HG03521 (cell line): ENCODE data around the gene TNC.

Experiments
- ATAC-seq: cut with Tn5 transposase; IDR thresholded peaks from one replicate; pipeline ENCODE4 v1.9.1; 2021; ENCODE audit warnings: mild to moderate bottlenecking, moderate library complexity; ENCODE audit not compliant: unreplicated experiment

Gene TNC

DNA sequence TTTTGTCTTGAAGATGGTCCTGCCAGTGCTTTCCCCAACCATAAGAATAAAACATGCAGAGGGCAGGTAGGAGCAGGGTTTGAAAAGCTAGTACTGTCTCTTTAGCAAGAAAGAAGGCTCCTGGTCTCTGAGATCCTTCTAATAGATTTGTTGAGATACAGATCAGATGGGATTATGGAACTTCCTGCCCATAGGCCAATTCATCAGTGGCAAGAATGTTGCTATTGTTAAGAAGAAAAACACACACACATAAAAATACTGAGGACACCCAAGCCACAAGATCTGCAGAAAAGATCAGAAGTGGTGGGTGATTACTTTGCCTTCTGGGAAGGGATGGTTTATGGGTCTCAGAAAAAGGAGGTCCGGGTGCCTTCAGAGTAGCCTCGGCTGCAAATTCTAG is 59.8 kb downstream of the TNC start:
- no peak for ATAC-seq

DNA sequence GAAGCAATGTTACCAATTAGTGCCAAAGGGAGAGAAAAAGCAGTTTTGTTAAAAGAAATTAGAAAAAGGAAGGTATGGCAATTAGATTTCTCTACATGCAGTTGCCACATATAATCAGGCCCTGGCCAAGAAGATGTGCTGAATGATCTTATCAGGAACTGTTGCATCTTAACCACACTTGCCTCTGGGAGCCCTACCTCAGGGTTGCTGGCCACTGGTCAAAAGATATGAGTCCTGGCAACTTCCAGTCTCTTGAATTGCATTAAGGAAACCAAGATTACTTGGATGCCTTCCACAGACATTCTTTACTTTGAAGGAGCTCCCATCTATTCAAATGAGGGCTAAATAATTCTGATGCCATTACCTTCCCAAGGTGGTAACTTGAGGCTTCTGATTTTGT is 60.4 kb downstream of the TNC start:
- ATAC-seq: no peak

DNA sequence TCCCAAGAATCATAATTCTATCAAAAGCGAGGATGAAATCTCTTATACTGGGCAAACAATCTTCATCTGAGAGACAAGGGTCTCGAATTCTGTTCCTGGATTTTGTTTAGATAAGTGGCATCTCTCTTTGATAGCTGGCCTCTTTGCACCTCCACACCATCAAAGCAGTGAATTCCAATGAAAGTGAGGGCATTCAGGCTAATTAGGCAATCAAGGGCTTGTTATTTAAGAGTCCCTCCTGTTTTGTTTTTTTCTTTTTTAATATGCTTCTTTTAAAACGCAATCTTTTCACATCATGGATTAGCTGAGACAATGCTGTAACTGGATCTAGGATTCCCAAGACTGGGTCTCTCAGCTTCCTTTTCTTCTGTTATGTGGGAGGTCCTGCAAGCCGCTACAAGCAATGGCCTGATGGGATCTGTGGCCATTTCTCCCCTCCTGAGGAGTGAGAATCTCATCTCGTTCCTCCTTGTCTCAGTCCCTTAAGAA is 67.9 kb downstream of the TNC start:
- ATAC-seq: no peak

DNA sequence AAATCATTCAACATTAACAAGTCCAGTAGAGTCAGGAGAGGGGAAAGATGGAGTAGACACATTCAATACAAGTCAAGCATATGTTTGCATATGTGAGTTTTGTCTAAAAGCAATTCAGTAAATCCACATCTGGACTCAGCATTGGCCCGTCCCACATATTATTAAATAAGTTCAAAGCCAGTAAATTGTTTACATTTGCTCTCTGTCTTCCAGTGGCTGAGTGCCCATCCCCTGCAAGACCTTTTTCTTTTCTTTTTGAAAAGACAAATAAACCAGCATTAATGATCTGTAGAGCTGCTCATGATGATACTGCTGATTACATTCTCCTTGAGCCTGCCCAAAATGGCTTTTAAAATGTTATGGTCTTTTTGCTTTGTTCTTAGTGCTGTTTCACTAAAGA is 71.1 kb downstream of the TNC start:
- ATAC-seq: no peak

DNA sequence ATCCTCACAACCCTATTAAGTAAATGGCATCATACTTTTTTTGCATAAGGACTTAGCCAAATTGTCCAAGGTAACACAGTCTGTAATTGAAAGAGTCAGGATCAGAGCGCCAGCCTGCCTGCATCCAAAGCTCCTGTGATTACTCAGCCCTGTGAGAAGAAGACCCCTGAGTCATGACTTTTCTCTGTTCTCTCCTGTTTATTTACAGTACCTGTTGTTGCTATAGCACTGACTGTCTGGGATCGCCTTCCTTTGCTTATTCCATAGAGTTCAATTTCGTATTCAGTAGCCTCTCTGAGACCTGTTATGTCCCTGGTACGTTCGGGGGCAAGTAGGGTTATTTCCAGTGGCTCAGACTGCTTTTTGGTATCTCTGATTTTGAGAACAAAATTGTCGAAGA is 71.8 kb downstream of the TNC start:
- ATAC-seq: no peak

DNA sequence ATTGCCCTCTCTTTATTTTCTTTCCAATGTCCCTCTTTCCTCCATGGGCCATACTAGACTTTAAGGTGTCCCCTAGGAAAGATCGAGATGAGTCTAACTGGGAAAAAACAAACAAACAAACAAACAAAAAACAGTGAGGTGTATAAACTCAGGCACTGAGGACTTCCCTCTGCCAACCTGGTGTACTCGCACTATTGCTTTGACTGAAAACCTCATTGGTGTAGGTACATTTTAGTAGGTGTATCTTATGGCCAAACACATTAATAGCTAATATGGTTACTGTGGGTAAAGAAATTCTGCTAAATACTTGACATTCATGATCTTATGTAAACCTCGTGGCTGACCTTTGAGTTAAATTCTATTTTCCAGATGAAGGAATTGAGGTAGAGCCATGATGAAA is 74.3 kb downstream of the TNC start:
- ATAC-seq: no peak

DNA sequence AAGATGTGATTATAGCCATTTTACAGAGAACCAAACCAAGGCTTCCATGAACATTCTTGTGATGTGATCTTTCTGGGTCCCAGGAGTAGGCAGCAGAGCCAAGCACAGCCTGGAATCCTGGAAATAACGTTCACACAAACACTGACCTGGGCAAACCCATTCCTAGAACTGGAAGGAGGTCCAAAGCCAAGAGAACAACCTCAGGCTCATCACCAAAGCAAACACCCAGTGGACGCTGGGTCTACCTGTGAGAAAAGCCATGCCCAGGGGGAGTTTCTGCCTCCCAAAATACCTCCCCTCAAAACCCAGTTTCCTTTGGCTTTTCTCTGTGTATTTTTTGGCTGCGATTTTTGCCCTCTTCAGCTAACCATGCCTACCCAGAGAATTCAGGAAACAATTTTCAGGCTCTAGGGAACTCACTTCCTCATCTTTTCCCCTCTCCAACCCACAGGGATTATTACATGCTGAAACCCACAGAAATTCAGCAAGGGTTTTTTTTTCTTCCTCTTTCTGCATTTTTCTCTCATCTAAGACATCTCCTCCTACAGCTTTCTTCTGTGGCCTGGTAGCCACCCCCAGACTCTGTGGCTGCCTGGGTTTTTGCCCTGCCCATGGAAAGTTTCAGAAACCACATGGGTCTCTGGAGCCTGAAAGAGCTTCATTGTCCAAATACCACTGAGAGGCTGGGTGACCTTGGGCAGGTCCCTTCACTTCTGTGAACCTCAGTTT is 75.0 kb downstream of the TNC start:
- no peak for ATAC-seq

DNA sequence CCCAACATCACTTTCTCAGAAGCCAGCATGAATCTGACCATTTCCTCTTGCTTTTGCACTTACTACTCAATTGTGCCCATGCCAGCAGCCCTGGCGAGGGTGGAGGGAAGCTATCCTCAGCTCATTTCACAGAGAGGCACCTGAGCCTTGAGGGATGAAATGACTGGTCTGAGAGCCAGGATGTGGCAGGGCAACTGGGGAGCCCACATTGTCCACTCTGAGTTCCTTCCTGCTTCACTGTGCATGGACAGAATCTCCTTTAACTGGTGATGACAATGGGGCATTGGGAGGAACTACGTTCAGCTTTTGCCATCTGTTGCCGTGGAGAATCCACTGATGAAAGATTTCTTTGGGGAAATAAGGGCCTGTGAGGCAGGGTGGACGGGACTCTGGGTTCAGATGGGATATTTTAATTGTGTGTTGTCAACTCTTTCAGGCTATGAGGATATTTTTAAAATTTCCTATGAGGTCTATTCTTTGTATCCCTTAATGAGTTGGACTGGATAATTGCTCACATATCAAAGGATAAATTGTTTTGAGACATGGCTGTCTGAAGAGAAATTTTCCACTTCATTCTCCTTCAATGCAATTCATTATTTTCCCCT is 78.3 kb downstream of the TNC start:
- ATAC-seq: no peak

GRCh38 chr9:115038178-115038577 is 79.8 kb downstream of the TNC start:
- ATAC-seq: no peak

DNA sequence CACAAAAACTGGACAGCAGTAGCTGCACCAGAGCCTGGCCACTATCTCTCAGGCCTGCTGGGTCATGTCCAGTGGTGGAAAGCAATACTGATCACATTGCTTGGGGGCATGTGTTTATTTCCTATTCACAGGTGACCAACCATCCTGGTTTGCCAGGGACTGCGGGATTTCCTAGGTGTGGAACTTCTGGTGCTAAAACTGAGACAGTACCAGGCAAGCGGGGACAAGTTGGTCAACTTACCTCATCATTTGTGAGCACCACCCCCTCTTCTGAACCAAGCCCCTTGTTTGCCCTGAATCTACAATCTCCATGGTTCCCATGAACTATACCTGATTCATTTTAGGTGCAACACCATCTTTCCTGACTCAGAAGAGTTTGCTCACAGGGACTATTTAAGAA is 81.3 kb downstream of the TNC start:
- no peak for ATAC-seq

DNA sequence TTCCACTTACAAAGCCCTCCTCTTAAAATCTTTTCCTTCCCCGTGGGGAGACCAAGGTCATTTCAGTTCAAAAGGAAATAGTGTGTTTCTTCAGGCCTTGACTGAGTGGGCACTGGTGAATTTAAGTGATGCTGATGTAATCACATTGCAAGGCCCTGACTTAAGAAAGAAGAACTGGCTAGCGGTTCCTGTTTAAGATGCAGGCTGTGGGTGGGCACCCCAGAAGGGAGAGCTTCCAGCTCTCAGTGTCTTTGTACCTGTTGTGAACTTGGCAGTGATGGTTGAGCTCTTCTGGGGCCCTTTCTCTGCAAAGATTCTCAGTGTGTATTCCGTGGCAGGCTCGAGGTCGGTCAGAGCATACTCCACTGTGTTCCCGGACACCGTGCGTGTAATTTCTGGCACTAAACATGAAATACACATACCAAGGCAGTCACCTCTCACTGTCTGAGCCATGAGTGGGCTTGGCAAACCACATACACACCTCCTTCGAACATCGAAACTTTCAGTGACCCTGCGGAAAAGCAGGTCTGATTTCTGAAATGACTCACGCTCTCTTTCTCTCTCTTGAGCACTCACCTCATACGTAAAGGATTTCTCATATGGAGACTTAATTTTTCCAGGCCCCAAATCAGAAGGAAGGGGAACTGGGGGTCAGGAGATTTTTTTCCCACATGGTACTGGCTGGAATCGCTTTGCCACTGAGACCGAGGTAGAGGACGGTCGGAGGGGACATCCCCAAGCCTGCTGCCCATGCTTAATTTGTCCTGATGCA is 81.9 kb downstream of the TNC start:
- ATAC-seq: peak; percentile 83

- ATAC-seq: no peak
Measured at GRCh38 chr9:115034801-115035200, 83.2 kb downstream of the TNC start.

- no peak for ATAC-seq
Measured at GRCh38 chr9:115033800-115034199, 84.2 kb downstream of the TNC start.

- ATAC-seq: no peak
Measured at GRCh38 chr9:115032296-115032695, 85.7 kb downstream of the TNC start.

DNA sequence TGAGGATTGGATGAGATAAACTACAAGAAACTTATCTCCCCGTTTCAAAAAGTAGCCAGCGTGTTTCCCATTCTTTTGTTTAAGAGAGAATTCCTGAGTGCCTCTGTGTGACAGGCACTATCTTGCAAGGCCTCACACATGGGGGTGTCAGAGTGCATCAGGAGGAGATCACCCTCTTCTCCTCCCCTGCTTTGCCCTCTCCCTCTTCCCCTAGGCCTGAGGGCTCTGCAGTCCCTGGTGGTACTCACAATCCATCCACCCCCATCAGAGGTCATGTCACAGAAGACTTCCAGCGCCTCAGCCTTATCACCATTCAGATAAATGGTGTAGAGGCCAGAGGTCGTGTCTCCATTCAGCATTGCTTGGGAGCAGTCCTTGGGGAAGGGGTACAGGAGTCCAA is 88.0 kb downstream of the TNC start:
- no peak for ATAC-seq

GRCh38 chr9:115025721-115026120 is 92.2 kb downstream of the TNC start:
- no peak for ATAC-seq

DNA sequence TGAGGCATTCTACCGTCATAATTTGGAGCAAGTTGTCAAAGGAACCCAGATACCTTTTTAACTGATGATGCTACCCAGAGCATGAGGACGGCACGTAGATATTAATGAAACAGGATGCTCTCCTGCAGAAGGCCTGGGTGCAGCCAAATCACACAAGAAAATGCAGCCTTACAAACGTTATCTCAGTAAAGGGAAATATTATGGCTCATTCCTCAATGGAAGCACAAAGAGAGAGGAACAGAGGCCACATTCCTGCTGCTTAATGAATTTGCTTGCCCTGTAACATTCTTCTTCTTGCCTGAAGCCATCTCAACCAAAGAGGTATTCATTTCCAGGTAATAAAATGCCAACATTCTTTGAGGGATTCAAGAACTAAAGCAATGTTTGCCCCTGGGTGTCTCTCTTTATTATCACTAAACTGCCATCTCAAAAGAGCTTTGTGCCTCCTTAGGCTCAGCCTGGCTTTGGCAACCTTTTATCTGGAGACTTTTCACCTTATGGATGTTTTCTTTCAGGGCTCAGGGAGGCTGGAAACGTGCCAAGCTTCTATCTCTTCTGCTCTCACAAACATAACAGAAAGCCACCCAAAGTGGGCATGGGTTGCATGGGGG is 92.9 kb downstream of the TNC start:
- no peak for ATAC-seq

- no peak for ATAC-seq
Measured at GRCh38 chr9:115022760-115023434, 95.1 kb downstream of the TNC start.

DNA sequence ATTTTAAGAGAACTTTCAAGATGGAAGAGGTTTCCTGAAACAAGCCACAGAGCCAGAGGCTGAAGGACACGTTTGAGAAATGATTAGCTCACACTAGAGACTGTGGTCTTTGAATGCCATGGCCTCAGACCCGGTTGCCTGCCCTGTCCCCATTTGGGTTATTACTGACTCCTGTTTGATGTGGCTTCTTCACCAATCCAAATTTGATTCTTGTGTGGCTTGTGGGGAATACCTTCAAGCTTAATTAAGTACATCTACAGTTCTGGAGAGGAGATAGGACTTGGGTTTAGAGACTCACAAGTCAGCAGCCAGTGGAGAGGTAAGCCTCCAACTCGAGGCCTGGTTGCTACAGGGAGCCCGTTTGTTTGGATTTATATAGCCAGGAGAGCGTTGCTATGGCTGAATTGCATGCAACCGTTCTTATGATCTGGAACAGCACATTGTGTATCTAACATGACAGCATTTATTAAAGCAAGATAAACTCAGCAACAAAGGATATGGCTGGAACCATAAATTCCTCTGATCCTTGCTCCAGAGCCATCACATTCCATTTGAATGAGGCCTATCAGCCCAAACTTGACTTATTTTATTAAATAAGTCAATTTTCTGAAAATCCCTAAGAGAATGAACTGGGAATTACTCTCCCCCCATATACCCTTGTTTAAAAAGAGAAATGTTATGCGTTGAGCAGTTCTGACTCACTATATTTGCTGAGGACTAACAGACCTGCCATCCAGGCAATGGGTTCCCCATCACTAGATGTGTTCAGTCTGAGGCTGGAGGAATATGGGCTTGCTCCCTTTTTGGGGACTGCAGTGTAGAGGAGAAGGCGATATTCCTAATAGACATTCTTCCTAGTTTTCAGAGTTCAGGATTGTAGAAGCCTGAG is 99.2 kb downstream of the TNC start:
- no peak for ATAC-seq

- ATAC-seq: no peak
Measured at GRCh38 chr9:115016344-115016743, 101.6 kb downstream of the TNC start.
